K562 (cell line): ENCODE data around the gene CPNE1. TPM values are rescaled to one million over a fixed set of nuclear protein-coding genes. Genes with fewer than 3 reads are reported as not detected.

ENCODE experiments used
- ATF7 ChIP-seq: fragments of 450-650 bp; IDR thresholded peaks from 2 replicates; pipeline ENCODE4 v1.7.1; 2014; ENCODE audit warnings: mild to moderate bottlenecking, moderate library complexity
- BRF2 ChIP-seq: IDR thresholded peaks from 3 replicates; pipeline ENCODE4 v1.6.1; 2011; ENCODE audit warnings: borderline replicate concordance, mild to moderate bottlenecking; ENCODE audit not compliant: insufficient read length, insufficient read depth
- CREBBP ChIP-seq: IDR thresholded peaks from one replicate; pipeline ENCODE4 v1.6.1; 2012; ENCODE audit warnings: low read depth, mild to moderate bottlenecking, control low read depth, inconsistent platforms, low read length
- ERF ChIP-seq: fragments of 450-650 bp; formaldehyde crosslinking; IDR thresholded peaks from 2 replicates; pipeline ENCODE4 v1.4.0; 2020; ENCODE audit warnings: mild to moderate bottlenecking, mixed read lengths
- GMEB1 ChIP-seq: fragments of 250-450 bp; sonication (Bioruptor Pico); IDR thresholded peaks from 2 replicates; pipeline ENCODE4 v1.4.0; 2020; ENCODE audit warnings: mild to moderate bottlenecking
- KDM2B ChIP-seq: fragments of 250-450 bp; sonication (Bioruptor Pico); IDR thresholded peaks from 2 replicates; pipeline ENCODE4 v1.8.0; 2021; ENCODE audit warnings: mild to moderate bottlenecking, moderate library complexity
- MNT ChIP-seq, 2 experiments: fragments of 450-650 bp; conservative IDR thresholded peaks; 2 replicates each; pipeline ENCODE4 v1.6.1; 2017; ENCODE audit warnings: mild to moderate bottlenecking in 2 of 2, moderate library complexity in 2 of 2
- NEUROD1 ChIP-seq: fragments of 150-350 bp; IDR thresholded peaks from 2 replicates; pipeline ENCODE4 v1.6.1; 2014; ENCODE audit warnings: borderline replicate concordance, low read length, low read depth; ENCODE audit not compliant: partially characterized antibody
- PHB ChIP-seq: fragments of 250-450 bp; sonication (Bioruptor Pico); IDR thresholded peaks from 2 replicates; pipeline ENCODE4 v1.5.0; 2021
- RBM39 ChIP-seq: fragments of 200-400 bp; formaldehyde crosslinking; optimal IDR thresholded peaks from 2 replicates; pipeline ENCODE3; 2018; ENCODE audit warnings: low read depth, low read length
- STAT5A ChIP-seq: IDR thresholded peaks from 2 replicates; pipeline ENCODE4 v1.6.1; 2012; ENCODE audit warnings: low read length, inconsistent platforms, borderline replicate concordance
- STAT6 ChIP-seq: sonication (generic); formaldehyde crosslinking; IDR thresholded peaks from 2 replicates; pipeline ENCODE4 v1.8.1; 2023; ENCODE audit warnings: mild to moderate bottlenecking, missing genetic modification reagents
- TGIF2 ChIP-seq: sonication (generic); formaldehyde crosslinking; IDR thresholded peaks from 2 replicates; pipeline ENCODE4 v1.8.1; 2022; ENCODE audit warnings: mild to moderate bottlenecking, missing genetic modification reagents, moderate library complexity
- USF1 ChIP-seq: sonication (generic); formaldehyde crosslinking; IDR thresholded peaks from 2 replicates; pipeline ENCODE4 v1.9.0; 2022; ENCODE audit warnings: mild to moderate bottlenecking, missing genetic modification reagents
- ZNF740 ChIP-seq, 3 experiments: fragments of 200-800 bp in 1 of 3; sonication (Bioruptor generic) in 1 of 3; sonication (generic) in 1 of 3; formaldehyde crosslinking in 1 of 3; IDR thresholded peaks; 2 replicates each; pipeline versions ENCODE4 v1.6.1 to v1.8.0; 2016 to 2022; ENCODE audit warnings: mild to moderate bottlenecking in 2 of 3, missing compliant biosample characterization in 2 of 3, missing genetic modification characterization in 2 of 3, missing genetic modification reagents in 1 of 3
- polyA plus RNA-seq, 8 experiments: library from polyadenylated mRNA; depleted of rRNA in 4 of 8; stranded (reverse) in 5 of 8; unstranded in 3 of 8; fragments of >200 nt; fragmentation: Nextera tagmentation in 2 of 8; fragmentation: Illumina TruSeq in 1 of 8; extraction: Ambion mirVana in 2 of 8; extraction: Trizol in 1 of 8; gene quantifications; 2 replicates each; pipeline versions ENCODE4 v1.2.1 to v1.2.3, GENCODE V29; 2011 to 2014; ENCODE audit warnings: inconsistent platforms in 1 of 8, missing spikeins in 1 of 8
- total RNA-seq, 7 experiments: library from RNA; depleted of rRNA in 6 of 7; stranded (reverse); fragments of >200 nt in 6 of 7; fragmentation: Illumina TruSeq in 2 of 7; extraction: Trizol in 2 of 7; gene quantifications; 2 replicates each; pipeline versions ENCODE4 v1.2.1 to v1.2.3, GENCODE V29; 2011 to 2021; ENCODE audit warnings: low replicate concordance in 1 of 7

Gene CPNE1
- total and polyA plus RNA-seq, 9 of the 15 experiments (the other 6 are each of a cell fraction or from before 2014, with no cell fraction given): 42.1 to 102 (median 56.0) TPM

- peak in 1 of 2 experiments; percentile 74; a peak in 3 of 4 replicates for TF ChIP-seq MNT (conservative IDR thresholded peaks at IDR 0.05)
- TF ChIP-seq KDM2B (CRISPR knock-in tag): peak; percentile 80; the same call in 1 of the 2 replicates
- no peak for TF ChIP-seq CREBBP
- TF ChIP-seq NEUROD1: peak; percentile 20
- TF ChIP-seq ERF (CRISPR knock-in tag): peak; percentile 23; the same call in 1 of the 2 replicates
- TF ChIP-seq PHB: no peak
- TF ChIP-seq BRF2: no peak
- 0 out of 2 replicates have a peak, but pooled peaks have one; percentile 55 for TF ChIP-seq ZNF740 (CRISPR knock-in tag; IDR thresholded peaks at IDR 0.05)
- 0 out of 4 replicates have a peak, but pooled peaks of 1 of the 2 experiments have one; percentile 15 for TF ChIP-seq ZNF740 (tag; IDR thresholded peaks at IDR 0.05)
- TF ChIP-seq TGIF2 (CRISPR knock-in tag): 0 out of 2 replicates have a peak, but pooled peaks have one; percentile 44
- peak; percentile 27; the same call in 1 of the 2 replicates for TF ChIP-seq GMEB1
- TF ChIP-seq RBM39: no peak
- TF ChIP-seq STAT5A: no peak
- peak; percentile 76; the same call in 1 of the 2 replicates for TF ChIP-seq STAT6
- peak; percentile 59 for TF ChIP-seq USF1 (CRISPR knock-in tag)
- TF ChIP-seq ATF7: peak; percentile 65
These were observed 63.4 kb downstream of the CPNE1 start (continued) for GRCh38 chr20:35600993-35601973.
